ENCODE data around the gene ZBTB39.
"Not testable (repeated sequence)": the region's sequence is repeated elsewhere in the genome, so short reads cannot be mapped to it uniquely, and the experiment has no call there.

Gene ZBTB39

DNA sequence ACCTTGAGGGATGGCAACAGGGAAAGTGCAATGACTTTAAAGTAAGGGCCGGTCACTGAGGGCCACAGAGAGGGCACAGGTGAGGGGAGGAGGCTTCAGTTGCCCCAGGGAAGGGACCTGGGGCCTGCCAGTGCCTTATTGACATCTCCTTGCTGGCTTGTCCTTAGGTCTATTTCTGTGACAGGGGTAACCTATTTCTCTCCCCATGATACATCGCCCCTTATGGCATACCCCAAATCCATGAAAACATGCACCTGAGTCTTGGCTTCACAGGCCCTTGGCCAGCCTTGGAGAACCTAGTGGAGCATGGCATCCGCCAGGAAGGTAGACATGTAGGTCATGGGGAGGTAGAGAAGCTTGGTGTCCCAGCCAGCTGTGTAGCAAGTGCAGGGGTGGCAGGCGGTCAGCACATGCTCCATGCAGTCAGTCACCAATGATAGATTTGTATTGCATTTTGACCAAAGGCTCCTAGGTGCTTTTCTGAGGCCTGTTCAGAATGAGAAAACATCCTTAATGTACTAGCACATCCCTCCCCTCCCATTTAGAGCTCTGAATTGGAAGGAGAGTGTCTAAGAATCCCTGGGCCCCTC is 25.3 kb downstream of the ZBTB39 start:
- DNase-seq (ENCODE audit: low read depth in 2 of 2) = no peak

DNA sequence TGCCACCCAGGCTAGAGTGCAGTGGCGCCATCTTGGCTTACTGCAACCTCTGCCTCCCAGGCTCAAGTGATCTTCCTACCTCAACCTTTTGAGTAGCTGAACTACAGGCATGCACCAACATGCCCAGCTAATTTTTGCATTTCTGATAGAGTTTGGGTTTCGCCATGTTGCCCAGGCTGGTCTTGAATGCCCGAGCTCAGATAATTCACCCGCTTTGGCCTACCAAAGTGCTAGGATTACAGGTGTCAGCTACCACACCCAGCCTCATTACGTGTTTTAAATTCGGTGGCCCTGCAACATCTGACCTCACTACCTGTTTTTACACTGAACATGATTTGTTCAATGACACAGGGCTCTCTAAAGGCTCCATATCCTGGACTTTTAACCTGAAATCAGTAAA is 26.1 kb downstream of the ZBTB39 start:
- no peak for DNase-seq (ENCODE audit: low read depth in 2 of 2)

- DNase-seq (ENCODE audit: low read depth in 2 of 2) = no peak
Measured at GRCh38 chr12:56979628-56980027, 26.7 kb downstream of the ZBTB39 start.

DNA sequence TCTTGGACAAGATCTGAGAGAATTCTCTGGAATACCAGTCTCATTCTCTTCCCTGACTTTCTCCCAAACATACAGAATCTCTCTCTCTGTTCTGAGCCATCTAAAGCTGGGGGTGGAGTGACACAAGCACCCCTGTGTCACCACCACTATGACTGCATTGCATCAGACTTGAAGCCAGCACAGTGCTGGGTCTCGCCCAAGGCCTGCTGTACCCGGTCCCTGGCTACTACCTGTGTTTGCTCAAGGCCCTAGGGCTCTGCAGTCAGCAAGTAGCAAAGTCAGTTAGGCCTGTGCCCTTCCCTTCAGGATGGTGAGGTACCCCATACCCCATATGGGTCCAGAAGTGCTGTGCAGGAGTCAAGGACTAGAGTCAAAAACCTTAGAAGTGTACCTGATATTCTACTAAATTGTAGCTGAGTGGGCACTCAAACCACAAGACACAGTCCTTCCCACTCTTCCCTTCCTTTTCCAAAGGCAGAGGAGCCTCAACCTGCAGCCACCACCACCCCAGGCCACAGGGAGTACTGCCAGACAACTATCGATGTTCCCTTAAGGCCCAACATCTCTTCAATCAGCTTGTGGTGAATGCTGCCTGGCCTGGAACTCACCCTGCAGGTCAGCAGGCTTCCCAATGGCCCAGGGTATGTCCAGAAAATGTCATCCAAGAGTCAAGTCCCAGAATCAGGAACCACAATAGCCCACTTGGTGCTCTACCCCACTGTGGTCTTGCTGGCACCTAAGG is 27.8 kb downstream of the ZBTB39 start:
- no peak for DNase-seq (ENCODE audit: low read depth in 2 of 2)

- DNase-seq (ENCODE audit: low read depth in 2 of 2) = not testable (repeated sequence)
Measured at GRCh38 chr12:56977361-56977760, 29.0 kb downstream of the ZBTB39 start.

DNA sequence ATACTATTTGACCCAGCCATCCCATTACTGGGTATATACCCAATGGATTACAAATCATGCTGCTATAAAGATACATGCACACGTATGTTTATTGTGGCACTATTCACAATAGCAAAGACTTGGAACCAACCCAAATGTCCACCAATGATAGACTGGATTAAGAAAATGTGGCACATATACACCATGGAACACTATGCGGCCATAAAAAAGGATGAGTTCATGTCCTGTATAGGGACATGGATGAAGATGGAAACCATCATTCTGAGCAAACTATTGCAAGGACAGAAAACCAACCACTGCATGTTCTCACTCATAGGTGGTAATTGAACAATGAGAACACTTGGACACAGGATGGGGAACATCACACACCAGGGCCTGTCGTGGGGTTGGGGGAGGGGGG is 32.1 kb downstream of the ZBTB39 start:
- DNase-seq (ENCODE audit: low read depth in 2 of 2) = not testable (repeated sequence)

GRCh38 chr12:56968910-56969309 is 37.4 kb downstream of the ZBTB39 start:
- not testable (repeated sequence) for DNase-seq (ENCODE audit: low read depth in 2 of 2)

GRCh38 chr12:56965997-56966642 is 40.2 kb downstream of the ZBTB39 start:
- DNase-seq (ENCODE audit: low read depth in 2 of 2) = not testable (repeated sequence)

- not testable (repeated sequence) for DNase-seq (ENCODE audit: low read depth in 2 of 2)
Measured at GRCh38 chr12:56965124-56965523, 41.2 kb downstream of the ZBTB39 start.

GRCh38 chr12:56963557-56963956 is 42.8 kb downstream of the ZBTB39 start:
- not testable (repeated sequence) for DNase-seq (ENCODE audit: low read depth in 2 of 2)

DNA sequence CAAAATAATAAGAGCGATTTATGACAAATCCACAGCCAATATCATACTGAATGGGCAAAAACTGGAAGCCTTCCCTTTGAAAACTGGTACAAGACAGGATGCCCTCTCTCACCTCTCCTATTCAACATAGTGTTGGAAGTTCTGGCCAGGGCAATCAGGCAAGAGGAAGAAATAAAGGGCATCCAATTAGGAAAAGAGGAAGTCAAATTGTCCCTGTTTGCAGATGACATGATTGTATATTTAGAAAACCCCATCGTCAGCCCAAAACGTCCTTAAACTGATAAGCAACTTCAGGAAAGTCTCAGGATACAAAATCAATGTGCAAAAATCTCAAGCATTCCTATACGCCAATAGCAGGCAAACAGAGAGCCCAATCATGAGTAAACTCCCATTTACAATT is 44.1 kb downstream of the ZBTB39 start:
- not testable (repeated sequence) for DNase-seq (ENCODE audit: low read depth in 2 of 2)

DNA sequence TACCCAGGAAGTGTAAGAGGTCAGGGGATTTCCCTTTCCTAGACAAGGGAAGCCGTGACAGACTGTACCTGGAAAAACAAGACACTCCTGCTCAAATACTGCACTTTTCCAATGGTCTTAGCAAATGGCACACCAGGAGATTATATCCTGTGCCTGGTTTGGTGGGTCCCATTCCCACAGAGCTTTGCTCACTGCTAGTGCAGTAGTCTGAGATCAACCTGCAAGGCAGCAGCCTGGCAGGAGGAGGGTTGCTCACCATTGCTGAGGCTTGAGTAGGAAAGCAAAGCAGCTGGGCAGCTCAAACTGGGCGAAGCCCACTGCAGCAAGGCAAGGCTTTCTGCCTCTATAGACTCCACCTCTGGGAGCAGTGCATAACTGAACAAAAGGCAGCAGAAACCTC is 47.9 kb downstream of the ZBTB39 start:
- no peak for DNase-seq (ENCODE audit: low read depth in 2 of 2)

DNA sequence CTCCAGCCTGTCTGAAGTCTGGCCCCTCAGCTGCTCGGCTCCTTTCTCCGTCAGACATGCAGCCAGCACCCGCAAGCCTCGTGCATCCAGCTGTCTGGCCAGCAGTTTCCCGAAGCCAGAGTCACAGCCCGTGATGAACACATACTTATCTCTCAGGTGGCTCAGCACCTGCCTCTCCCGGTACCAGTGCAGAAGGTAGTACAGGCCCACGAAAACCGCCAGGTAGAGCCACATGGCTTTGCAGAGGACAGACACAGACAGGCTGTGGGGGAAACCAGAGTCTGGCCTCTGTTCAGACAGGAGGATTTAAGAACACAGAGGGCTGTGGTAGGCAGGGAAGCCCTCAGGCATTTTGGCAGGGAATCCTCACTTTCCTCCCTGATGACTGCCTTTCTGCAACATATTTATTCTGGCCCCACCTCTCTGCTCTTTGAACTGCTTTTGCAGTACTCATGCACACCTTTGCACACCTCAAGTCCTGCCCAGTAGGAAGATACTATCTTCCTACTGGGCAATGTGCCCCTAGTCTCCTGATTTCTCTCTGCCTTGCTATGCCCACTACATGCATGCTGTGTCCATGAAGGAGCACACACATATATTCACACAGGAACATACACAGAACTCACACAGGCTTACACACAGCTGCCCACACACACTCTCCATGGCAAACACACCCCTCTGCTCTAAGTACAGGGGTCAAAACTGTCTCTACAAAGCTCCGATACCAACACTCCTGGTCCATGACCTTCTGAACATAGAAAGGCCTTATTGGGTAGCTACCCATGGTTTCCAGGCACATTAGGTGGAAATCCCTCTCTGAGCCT is 48.9 kb downstream of the ZBTB39 start, which contains the start of gene RDH16:
Gene RDH16, minus strand, starts transcription at position 380 of the 824 bp plus-strand sequence. Its CDS starts 146 bp downstream, at position 234.
- no peak for DNase-seq (ENCODE audit: low read depth in 2 of 2)

DNA sequence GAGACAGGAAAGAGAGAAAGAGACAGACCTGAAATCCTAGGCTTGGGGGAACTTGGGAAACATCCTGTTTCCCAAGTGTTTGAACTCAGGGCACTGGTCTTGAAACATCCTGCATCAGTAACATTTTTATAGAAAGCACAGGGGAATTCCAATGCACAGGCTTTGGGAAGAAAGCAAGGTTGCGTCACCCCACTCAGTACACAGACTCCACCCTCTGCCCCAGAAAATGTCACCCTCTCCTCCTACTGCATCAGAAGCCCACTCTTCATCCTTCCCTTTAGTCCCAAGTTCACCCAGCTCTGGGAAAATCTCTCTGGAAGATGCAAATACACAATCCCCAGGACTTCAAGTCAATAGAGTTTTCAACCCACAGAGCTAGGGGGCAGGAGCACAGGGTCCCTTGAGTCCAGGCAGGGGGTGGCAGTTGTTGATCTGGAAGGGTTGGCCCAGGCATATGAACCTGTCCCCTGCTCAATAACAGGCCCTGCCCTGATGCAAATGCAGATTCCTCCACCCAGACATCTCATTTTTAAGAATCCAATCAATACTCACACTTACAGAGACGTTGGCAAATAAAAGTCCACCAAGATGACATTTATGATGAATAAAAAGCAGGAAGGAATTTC is 50.6 kb downstream of the ZBTB39 start:
- no peak for DNase-seq (ENCODE audit: low read depth in 2 of 2)

GRCh38 chr12:56954958-56955355 is 51.4 kb downstream of the ZBTB39 start:
- DNase-seq (ENCODE audit: low read depth in 2 of 2) = no peak

DNA sequence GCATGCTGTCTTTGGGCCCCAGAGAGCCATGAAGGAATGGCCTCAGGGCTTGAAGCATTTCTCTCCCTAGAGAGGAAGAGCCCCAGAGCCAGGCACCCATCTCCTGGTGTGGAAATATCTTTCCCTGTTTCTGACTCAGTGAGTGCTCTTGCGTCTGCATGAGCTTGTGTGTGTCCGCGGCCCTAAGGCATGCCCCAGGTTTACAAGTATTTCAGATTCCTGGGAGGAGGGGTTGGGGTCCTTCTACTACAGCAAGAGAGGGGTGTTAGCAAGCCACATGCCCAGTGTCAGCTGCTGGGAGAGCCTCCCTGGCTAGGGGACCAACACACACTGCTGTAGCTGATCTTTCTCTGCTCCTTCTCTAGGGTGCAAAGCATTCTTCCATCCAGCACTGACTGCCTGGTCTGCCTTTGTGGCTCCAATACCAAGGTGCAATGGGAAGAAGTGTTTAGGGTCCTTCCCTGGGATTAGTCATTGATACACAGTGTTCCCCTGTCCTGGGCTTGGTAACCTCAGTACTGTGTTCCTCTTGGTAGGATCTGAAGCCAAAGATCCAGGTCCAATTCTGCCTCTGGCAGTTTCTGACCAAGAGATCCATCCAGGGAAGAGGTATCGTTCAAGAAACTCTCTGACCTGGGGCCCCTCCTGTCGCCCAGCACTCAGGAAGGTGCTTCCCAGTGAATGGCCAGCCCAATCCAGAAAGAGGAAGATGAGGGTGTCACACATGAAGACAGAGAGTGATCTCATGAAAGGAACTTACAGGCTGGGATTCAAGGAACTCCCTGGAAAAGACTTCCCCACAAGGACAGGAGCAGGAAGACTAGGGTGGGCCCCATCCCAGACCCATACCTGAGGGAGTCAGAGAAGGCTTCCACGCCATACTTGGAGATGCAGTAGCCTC is 52.0 kb downstream of the ZBTB39 start:
- DNase-seq (ENCODE audit: low read depth in 2 of 2) = no peak

- no peak for DNase-seq (ENCODE audit: low read depth in 2 of 2)
Measured at GRCh38 chr12:56953314-56953713, 53.0 kb downstream of the ZBTB39 start.

- no peak for DNase-seq (ENCODE audit: low read depth in 2 of 2)
Measured at GRCh38 chr12:56951582-56952339, 54.6 kb downstream of the ZBTB39 start.

DNA sequence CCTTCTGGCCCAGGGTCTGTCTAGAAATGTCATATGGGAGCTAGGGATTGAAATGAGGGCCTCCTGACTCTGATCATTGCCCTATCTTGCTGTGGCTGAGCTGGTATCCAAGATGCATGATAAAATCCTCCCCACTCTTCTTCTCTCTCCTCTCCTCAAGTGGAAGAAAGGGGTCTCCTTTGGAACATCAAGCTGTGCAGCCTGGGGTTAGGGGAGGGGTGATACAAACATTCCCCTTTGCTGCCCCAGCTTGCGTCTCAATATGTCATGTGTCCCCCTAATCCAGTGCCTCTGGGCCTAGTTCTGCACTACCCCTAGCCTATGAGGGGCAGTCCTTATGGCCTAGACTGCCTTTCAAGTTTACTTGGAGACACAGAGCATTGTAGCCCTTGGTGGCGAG is 57.5 kb downstream of the ZBTB39 start:
- DNase-seq (ENCODE audit: low read depth in 2 of 2) = no peak
